DOHH2 (cell line): ENCODE results near the gene MALAT1.

ENCODE experiments used
- H3F3A ChIP-seq: fragments of 200-600 bp; sonication (generic), shearing (Covaris generic); 2 replicates; pipeline ENCODE4 v1.6.0; 2016; ENCODE audit warnings: antibody characterized with exemption, mild to moderate bottlenecking; ENCODE audit not compliant: control insufficient read depth, insufficient read depth
- H3K27ac ChIP-seq: fragments of 200-600 bp; sonication (generic); 2 replicates; pipeline ENCODE4 v1.5.1; 2014; ENCODE audit warnings: low read depth, mild to moderate bottlenecking, low read length, moderate library complexity
- H3K27me3 ChIP-seq: fragments of 200-600 bp; sonication (generic); 2 replicates; pipeline ENCODE4 v1.6.1; 2014; ENCODE audit warnings: mild to moderate bottlenecking, low read length, mixed read lengths; ENCODE audit not compliant: control insufficient read depth
- H3K36me3 ChIP-seq: fragments of 200-600 bp; sonication (generic); 2 replicates; pipeline ENCODE4 v1.6.1; 2014; ENCODE audit warnings: mild to moderate bottlenecking, low read length, moderate library complexity, mixed read lengths; ENCODE audit not compliant: control insufficient read depth
- H3K4me1 ChIP-seq: fragments of 200-600 bp; sonication (generic); 2 replicates; pipeline ENCODE4 v1.6.1; 2014; ENCODE audit warnings: mild to moderate bottlenecking, low read length, mixed read lengths; ENCODE audit not compliant: control insufficient read depth
- H3K4me2 ChIP-seq: fragments of 200-600 bp; sonication (generic); 2 replicates; pipeline ENCODE4 v1.6.0; 2014; ENCODE audit warnings: mild to moderate bottlenecking, low read length, moderate library complexity
- H3K4me3 ChIP-seq: fragments of 200-600 bp; sonication (generic); 2 replicates; pipeline ENCODE4 v1.5.1; 2014; ENCODE audit warnings: mild to moderate bottlenecking, low read length, mixed read lengths
- H3K79me2 ChIP-seq: fragments of 200-600 bp; sonication (generic); 2 replicates; pipeline ENCODE4 v1.6.1; 2014; ENCODE audit warnings: mild to moderate bottlenecking, low read length, mixed read lengths; ENCODE audit not compliant: control insufficient read depth
- H3K9me2 ChIP-seq: fragments of 200-600 bp; sonication (generic); replicated peaks from 2 replicates; pipeline ENCODE4 v1.6.1; 2014; ENCODE audit warnings: mild to moderate bottlenecking, low read length, mixed read lengths; ENCODE audit not compliant: control insufficient read depth
- H3K9me3 ChIP-seq: fragments of 200-600 bp; sonication (generic); 2 replicates; pipeline ENCODE4 v1.6.1; 2014; ENCODE audit warnings: antibody characterized with exemption, low read length, mixed read lengths; ENCODE audit not compliant: control insufficient read depth, insufficient read depth
- H4K20me1 ChIP-seq: fragments of 200-600 bp; sonication (generic); 2 replicates; pipeline ENCODE4 v1.6.0; 2014; ENCODE audit warnings: low read depth, mild to moderate bottlenecking, antibody characterized with exemption, low read length, moderate library complexity; ENCODE audit not compliant: control insufficient read depth, insufficient read depth
- EZH2phosphoT487 ChIP-seq: fragments of 200-600 bp; sonication (generic); IDR thresholded peaks from 2 replicates; pipeline ENCODE4 v1.6.1; 2017; ENCODE audit warnings: borderline replicate concordance, mild to moderate bottlenecking, antibody characterized with exemption, low read length, moderate library complexity, mixed read lengths
- TF ChIP-seq, protein P1 (sequence below): fragments of 200-600 bp; sonication (generic); IDR thresholded peaks from one replicate; pipeline ENCODE4 v1.5.1; 2014; ENCODE audit warnings: antibody characterized with exemption, mild to moderate bottlenecking, low read depth, low read length; ENCODE audit not compliant: poor library complexity, severe bottlenecking

MALAT1 gene

DNA sequence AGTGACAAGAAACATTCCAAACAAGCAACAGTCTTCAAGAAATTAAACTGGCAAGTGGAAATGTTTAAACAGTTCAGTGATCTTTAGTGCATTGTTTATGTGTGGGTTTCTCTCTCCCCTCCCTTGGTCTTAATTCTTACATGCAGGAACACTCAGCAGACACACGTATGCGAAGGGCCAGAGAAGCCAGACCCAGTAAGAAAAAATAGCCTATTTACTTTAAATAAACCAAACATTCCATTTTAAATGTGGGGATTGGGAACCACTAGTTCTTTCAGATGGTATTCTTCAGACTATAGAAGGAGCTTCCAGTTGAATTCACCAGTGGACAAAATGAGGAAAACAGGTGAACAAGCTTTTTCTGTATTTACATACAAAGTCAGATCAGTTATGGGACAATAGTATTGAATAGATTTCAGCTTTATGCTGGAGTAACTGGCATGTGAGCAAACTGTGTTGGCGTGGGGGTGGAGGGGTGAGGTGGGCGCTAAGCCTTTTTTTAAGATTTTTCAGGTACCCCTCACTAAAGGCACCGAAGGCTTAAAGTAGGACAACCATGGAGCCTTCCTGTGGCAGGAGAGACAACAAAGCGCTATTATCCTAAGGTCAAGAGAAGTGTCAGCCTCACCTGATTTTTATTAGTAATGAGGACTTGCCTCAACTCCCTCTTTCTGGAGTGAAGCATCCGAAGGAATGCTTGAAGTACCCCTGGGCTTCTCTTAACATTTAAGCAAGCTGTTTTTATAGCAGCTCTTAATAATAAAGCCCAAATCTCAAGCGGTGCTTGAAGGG, 6.0 kb downstream of the MALAT1 start:
- H3K79me2 ChIP-seq, result peaks cover 65% of the 10 kb centered on the region
- peak overlapping the region; percentile 92 for H3K4me2 ChIP-seq
- no peaks in the 10 kb centered on the region for H3K9me3 ChIP-seq
- peaks cover 41% of the 10 kb centered on the region for H4K20me1 ChIP-seq
- peak overlapping the region; percentile 99 for H3K27ac ChIP-seq
- H3K9me2 ChIP-seq, result no peaks in the 10 kb centered on the region
- peaks cover 69% of the 10 kb centered on the region for H3K36me3 ChIP-seq
- H3F3A ChIP-seq, result peaks cover 93% of the 10 kb centered on the region
- H3K27me3 ChIP-seq, result no peaks in the 10 kb centered on the region
- H3K4me3 ChIP-seq, result peak overlapping the region; percentile 85
- peaks cover 74% of the 10 kb centered on the region for H3K4me1 ChIP-seq
- TF ChIP-seq, protein P1, sequence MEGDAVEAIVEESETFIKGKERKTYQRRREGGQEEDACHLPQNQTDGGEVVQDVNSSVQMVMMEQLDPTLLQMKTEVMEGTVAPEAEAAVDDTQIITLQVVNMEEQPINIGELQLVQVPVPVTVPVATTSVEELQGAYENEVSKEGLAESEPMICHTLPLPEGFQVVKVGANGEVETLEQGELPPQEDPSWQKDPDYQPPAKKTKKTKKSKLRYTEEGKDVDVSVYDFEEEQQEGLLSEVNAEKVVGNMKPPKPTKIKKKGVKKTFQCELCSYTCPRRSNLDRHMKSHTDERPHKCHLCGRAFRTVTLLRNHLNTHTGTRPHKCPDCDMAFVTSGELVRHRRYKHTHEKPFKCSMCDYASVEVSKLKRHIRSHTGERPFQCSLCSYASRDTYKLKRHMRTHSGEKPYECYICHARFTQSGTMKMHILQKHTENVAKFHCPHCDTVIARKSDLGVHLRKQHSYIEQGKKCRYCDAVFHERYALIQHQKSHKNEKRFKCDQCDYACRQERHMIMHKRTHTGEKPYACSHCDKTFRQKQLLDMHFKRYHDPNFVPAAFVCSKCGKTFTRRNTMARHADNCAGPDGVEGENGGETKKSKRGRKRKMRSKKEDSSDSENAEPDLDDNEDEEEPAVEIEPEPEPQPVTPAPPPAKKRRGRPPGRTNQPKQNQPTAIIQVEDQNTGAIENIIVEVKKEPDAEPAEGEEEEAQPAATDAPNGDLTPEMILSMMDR, result no peak
- TF ChIP-seq EZH2phosphoT487, result no peak

DNA sequence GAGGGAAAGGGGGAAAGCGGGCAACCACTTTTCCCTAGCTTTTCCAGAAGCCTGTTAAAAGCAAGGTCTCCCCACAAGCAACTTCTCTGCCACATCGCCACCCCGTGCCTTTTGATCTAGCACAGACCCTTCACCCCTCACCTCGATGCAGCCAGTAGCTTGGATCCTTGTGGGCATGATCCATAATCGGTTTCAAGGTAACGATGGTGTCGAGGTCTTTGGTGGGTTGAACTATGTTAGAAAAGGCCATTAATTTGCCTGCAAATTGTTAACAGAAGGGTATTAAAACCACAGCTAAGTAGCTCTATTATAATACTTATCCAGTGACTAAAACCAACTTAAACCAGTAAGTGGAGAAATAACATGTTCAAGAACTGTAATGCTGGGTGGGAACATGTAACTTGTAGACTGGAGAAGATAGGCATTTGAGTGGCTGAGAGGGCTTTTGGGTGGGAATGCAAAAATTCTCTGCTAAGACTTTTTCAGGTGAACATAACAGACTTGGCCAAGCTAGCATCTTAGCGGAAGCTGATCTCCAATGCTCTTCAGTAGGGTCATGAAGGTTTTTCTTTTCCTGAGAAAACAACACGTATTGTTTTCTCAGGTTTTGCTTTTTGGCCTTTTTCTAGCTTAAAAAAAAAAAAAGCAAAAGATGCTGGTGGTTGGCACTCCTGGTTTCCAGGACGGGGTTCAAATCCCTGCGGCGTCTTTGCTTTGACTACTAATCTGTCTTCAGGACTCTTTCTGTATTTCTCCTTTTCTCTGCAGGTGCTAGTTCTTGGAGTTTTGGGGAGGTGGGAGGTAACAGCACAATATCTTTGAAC, 6.8 kb downstream of the MALAT1 start:
- no peaks in the 10 kb centered on the region for H3K27me3 ChIP-seq
- peaks cover 61% of the 10 kb centered on the region for H3K36me3 ChIP-seq
- H3K9me3 ChIP-seq, result no peaks in the 10 kb centered on the region
- H3K79me2 ChIP-seq, result peaks cover 57% of the 10 kb centered on the region
- peak overlapping the region; percentile 85 for H3K4me3 ChIP-seq
- H3K4me1 ChIP-seq, result peaks cover 80% of the 10 kb centered on the region
- no peaks in the 10 kb centered on the region for H3K9me2 ChIP-seq
- H3K27ac ChIP-seq, result peak overlapping the region; percentile 99
- TF ChIP-seq EZH2phosphoT487, result no peak
- TF ChIP-seq, protein P1, result no peak
- H4K20me1 ChIP-seq, result peaks cover 35% of the 10 kb centered on the region
- peak overlapping the region; percentile 92 for H3K4me2 ChIP-seq
- peaks cover 88% of the 10 kb centered on the region for H3F3A ChIP-seq

DNA sequence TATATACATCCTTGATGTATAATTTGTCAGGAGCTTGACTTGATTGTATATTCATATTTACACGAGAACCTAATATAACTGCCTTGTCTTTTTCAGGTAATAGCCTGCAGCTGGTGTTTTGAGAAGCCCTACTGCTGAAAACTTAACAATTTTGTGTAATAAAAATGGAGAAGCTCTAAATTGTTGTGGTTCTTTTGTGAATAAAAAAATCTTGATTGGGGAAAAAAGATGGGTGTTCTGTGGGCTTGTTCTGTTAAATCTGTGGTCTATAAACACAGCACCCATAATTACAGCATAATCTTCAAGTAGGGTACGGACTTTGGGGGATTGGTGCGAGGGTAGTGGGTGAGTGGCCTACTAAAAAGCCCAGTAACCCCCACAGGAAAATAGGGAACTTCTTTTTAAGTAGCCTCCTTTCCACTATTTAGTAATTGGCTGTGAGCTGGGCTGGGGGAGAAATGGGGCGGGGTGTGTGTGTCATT, 7.5 kb downstream of the MALAT1 start:
- H3K36me3 ChIP-seq, result peaks cover 54% of the 10 kb centered on the region
- peaks cover 29% of the 10 kb centered on the region for H4K20me1 ChIP-seq
- peaks cover 50% of the 10 kb centered on the region for H3K79me2 ChIP-seq

More for the DNA sequence above, 7.5 kb downstream of the MALAT1 start:
- peak overlapping the region; percentile 99 for H3K27ac ChIP-seq
- peaks cover 81% of the 10 kb centered on the region for H3F3A ChIP-seq
- H3K4me1 ChIP-seq, result peaks cover 84% of the 10 kb centered on the region
- no peaks in the 10 kb centered on the region for H3K27me3 ChIP-seq
- H3K4me3 ChIP-seq, result peak overlapping the region; percentile 85
- H3K9me2 ChIP-seq, result no peaks in the 10 kb centered on the region
- H3K4me2 ChIP-seq, result peak overlapping the region; percentile 92
- TF ChIP-seq, protein P1, result no peak
- TF ChIP-seq EZH2phosphoT487, result no peak
- no peaks in the 10 kb centered on the region for H3K9me3 ChIP-seq
